DND-41 (cell line): Measurements from ENCODE around the gene HGFAC.

Experiments
- ATAC-seq: fragments of 200-7000 bp; cut with Tn5 transposase; 3 replicates; pipeline ENCODE4 v1.9.1; 2021; ENCODE audit warnings: low read depth; ENCODE audit not compliant: insufficient read depth
- DNase-seq: peaks from one replicate; pipeline ENCODE4 v3.0.0-alpha.2; 2020
- H2AFZ ChIP-seq: 2 replicates; pipeline ENCODE4 v1.6.0; 2012; ENCODE audit warnings: low read depth, low read length
- H3K27ac ChIP-seq: 2 replicates; pipeline ENCODE4 v1.5.1; 2012; ENCODE audit warnings: low read length, inconsistent platforms
- H3K27me3 ChIP-seq: fragments of 200-600 bp; sonication (generic); 2 replicates; pipeline ENCODE4 v1.6.0; 2012; ENCODE audit warnings: low read length, mild to moderate bottlenecking, inconsistent platforms; ENCODE audit not compliant: insufficient read depth, poor library complexity
- H3K36me3 ChIP-seq: 2 replicates; pipeline ENCODE4 v1.5.1; 2012; ENCODE audit warnings: low read length, inconsistent platforms; ENCODE audit not compliant: insufficient read depth
- H3K4me1 ChIP-seq: 2 replicates; pipeline ENCODE4 v1.5.1; 2012; ENCODE audit warnings: mild to moderate bottlenecking, low read length; ENCODE audit not compliant: insufficient read depth
- H3K4me2 ChIP-seq: 2 replicates; pipeline ENCODE4 v1.6.0; 2012; ENCODE audit warnings: mild to moderate bottlenecking, moderate library complexity, low read length, inconsistent platforms; ENCODE audit not compliant: insufficient read depth
- H3K4me3 ChIP-seq, 2 experiments: fragments of 200-600 bp in 1 of 2; shearing (Covaris generic) in 1 of 2; 2 replicates each; pipeline ENCODE4 v1.5.1; 2012 to 2016; ENCODE audit warnings: inconsistent platforms in 2 of 2, low read length in 2 of 2, mild to moderate bottlenecking in 2 of 2, low read depth in 1 of 2, moderate library complexity in 1 of 2
- H3K79me2 ChIP-seq: 2 replicates; pipeline ENCODE4 v1.6.0; 2012; ENCODE audit warnings: low read length, inconsistent platforms; ENCODE audit not compliant: insufficient read depth
- H3K9ac ChIP-seq: 2 replicates; pipeline ENCODE4 v1.6.0; 2012; ENCODE audit warnings: low read depth, mild to moderate bottlenecking, inconsistent platforms, low read length, moderate library complexity
- H3K9me3 ChIP-seq: 2 replicates; pipeline ENCODE4 v1.5.1; 2012; ENCODE audit warnings: low read length, moderate library complexity, mild to moderate bottlenecking, inconsistent platforms; ENCODE audit not compliant: insufficient read depth, severe bottlenecking
- H4K20me1 ChIP-seq: 2 replicates; pipeline ENCODE4 v1.6.0; 2012; ENCODE audit warnings: low read length; ENCODE audit not compliant: insufficient read depth
- CTCF ChIP-seq: IDR thresholded peaks from 2 replicates; pipeline ENCODE4 v1.5.1; 2012; ENCODE audit warnings: borderline replicate concordance, low read length, moderate library complexity, mild to moderate bottlenecking; ENCODE audit not compliant: poor library complexity, severe bottlenecking; ENCODE audit errors: extremely low read depth
- EZH2 ChIP-seq: IDR thresholded peaks from 3 replicates; pipeline ENCODE4 v1.6.1; 2012; ENCODE audit warnings: borderline replicate concordance, low read depth, mild to moderate bottlenecking, moderate library complexity, low read length, inconsistent platforms; ENCODE audit not compliant: severe bottlenecking

HGFAC gene

GRCh38 chr4:3485886-3486540 lies 44.2 kb downstream of the HGFAC start:
- no peak overlapping the region for H3K4me2 ChIP-seq
- H3K27ac ChIP-seq = no peak overlapping the region
- TF ChIP-seq EZH2 = no peak
- TF ChIP-seq CTCF = no peak
- H3K79me2 ChIP-seq = no peaks in the 10 kb centered on the region
- no peak overlapping the region for H3K4me3 ChIP-seq
- H3K9ac ChIP-seq = no peak overlapping the region
- DNase-seq (no peak), ATAC-seq (no peak)
- H4K20me1 ChIP-seq = peaks cover 31% of the 10 kb centered on the region
- no peaks in the 10 kb centered on the region for H3K4me1 ChIP-seq
- H2AFZ ChIP-seq = no peak overlapping the region
- no peaks in the 10 kb centered on the region for H3K27me3 ChIP-seq
- H3K9me3 ChIP-seq = no peaks in the 10 kb centered on the region
- no peaks in the 10 kb centered on the region for H3K36me3 ChIP-seq

GRCh38 chr4:3486541-3487540 lies 45.1 kb downstream of the HGFAC start:
- Histone ChIP-seq H3K4me2 (no peak overlapping the region), H4K20me1 (peaks cover 27% of the 10 kb centered on the region), H3K36me3 (no peaks in the 10 kb centered on the region), H3K4me3 (no peak overlapping the region), H2AFZ (no peak overlapping the region), H3K27ac (no peak overlapping the region), H3K79me2 (no peaks in the 10 kb centered on the region), H3K4me1 (no peaks in the 10 kb centered on the region), H3K27me3 (no peaks in the 10 kb centered on the region), H3K9ac (no peak overlapping the region), H3K9me3 (no peaks in the 10 kb centered on the region)
- ATAC-seq (0 out of 3 replicates have a peak, but pooled peaks have one; percentile 4), DNase-seq (no peak)
- TF ChIP-seq CTCF (no peak), EZH2 (no peak)

- H3K36me3 ChIP-seq = no peaks in the 10 kb centered on the region
- no peaks in the 10 kb centered on the region for H3K27me3 ChIP-seq
- no peaks in the 10 kb centered on the region for H3K9me3 ChIP-seq
- no peaks in the 10 kb centered on the region for H3K4me1 ChIP-seq
- TF ChIP-seq EZH2 (no peak), CTCF (no peak)
- H3K9ac ChIP-seq = no peak overlapping the region
- H2AFZ ChIP-seq = no peak overlapping the region
- no peak overlapping the region for H3K27ac ChIP-seq
- DNase-seq (no peak), ATAC-seq (peak; percentile 23; the same call in 2 of the 3 replicates)
- no peaks in the 10 kb centered on the region for H3K79me2 ChIP-seq
- H3K4me2 ChIP-seq = no peak overlapping the region
- H4K20me1 ChIP-seq = peaks cover 24% of the 10 kb centered on the region
- H3K4me3 ChIP-seq = no peak overlapping the region
Measured at GRCh38 chr4:3487861-3488260, 46.1 kb downstream of the HGFAC start.
